Measurements from ENCODE around the gene CSNK1A1L. TPM values are rescaled to one million over a fixed set of nuclear protein-coding genes. Genes with fewer than 3 reads are reported as not detected.

The CSNK1A1L gene
- total and polyA plus RNA-seq, 2 donors (not counting 3 experiments of a cell fraction or from before 2014, with no cell fraction given) = not detected

DNA sequence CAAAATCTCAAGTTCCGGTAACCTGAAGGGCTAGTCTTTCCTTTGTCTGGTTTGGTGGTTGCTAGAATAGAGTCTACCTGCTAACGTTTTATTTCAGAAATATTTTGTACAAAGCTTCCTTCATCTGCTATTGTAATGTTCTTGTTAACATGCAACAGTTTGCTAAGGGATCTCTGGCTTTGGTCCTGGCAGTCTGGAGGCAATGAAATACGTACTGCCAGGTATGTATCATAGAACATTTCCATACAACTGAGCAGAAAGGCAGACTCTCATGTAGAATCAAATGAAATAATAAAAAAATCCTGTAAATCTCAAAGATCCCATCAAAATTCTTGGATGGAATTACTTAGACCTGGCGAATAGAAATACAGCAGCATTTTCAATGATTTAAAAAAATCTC lies 8.8 kb upstream of the CSNK1A1L start:
- intact Hi-C loops (cut with micrococcal nuclease) (no loop called here), dilution Hi-C loops (cut with MboI; ENCODE audit: extremely low pct_ligation_motif_present, low sequenced_read_pairs) (no loop called here)
- Histone ChIP-seq H3K27me3 (ENCODE audit: control insufficient read depth in 2 of 2, insufficient read depth in 2 of 2, low read length in 2 of 2) (no peaks in the 10 kb centered on the region), H3K9me3 (replicated peaks; ENCODE audit: control insufficient read depth, insufficient read depth, low read length) (no peaks in the 10 kb centered on the region), H4K20me1 (replicated peaks; ENCODE audit: control insufficient read depth, extremely low read depth, insufficient read depth, low read length) (no peaks in the 10 kb centered on the region), H3K4me1 (ENCODE audit: control insufficient read depth, extremely low read depth, insufficient read depth, low read length) (no peaks in the 10 kb centered on the region), H3K9me1 (replicated peaks; ENCODE audit: control insufficient read depth, extremely low read depth, insufficient read depth, low read length) (no peaks in the 10 kb centered on the region), H3K4me3 (replicated peaks in 1 of 3; ENCODE audit: insufficient read depth in 1 of 3, low read depth in 1 of 3, low read length in 3 of 3) (no peak overlapping the region), H2AFZ (ENCODE audit: low read depth, low read length) (no peak overlapping the region), H3K4me2 (ENCODE audit: insufficient read depth, low read length) (no peak overlapping the region), H3K9ac (replicated peaks; ENCODE audit: extremely low read depth, insufficient read depth, low read length) (no peak overlapping the region), H3K36me3 (ENCODE audit: control insufficient read depth in 2 of 2, extremely low read depth in 1 of 2, insufficient read depth in 2 of 2, low read length in 2 of 2) (no peaks in the 10 kb centered on the region), H3K79me2 (ENCODE audit: control insufficient read depth, insufficient read depth, low read length) (no peaks in the 10 kb centered on the region), H3K27ac (ENCODE audit: insufficient read depth, low read depth, low read length) (no peak overlapping the region)
- POLR2A ChIA-PET = no interaction called here
- DNase-seq (ENCODE audit: low read depth, low spot score) (no peak), FAIRE-seq (no peak)
- no peak for TF ChIP-seq CTCF (IDR thresholded peaks at IDR 0.05; ENCODE audit: extremely low read depth in 1 of 2, insufficient read depth in 1 of 2, low read depth in 1 of 2, low read length in 2 of 2)
- no peak for TF ChIP-seq MYC (IDR thresholded peaks at IDR 0.05; ENCODE audit: low read depth, low read length)
- no peak for TF ChIP-seq POLR2A (IDR thresholded peaks at IDR 0.05; ENCODE audit: low read depth, low read length)
- no peak for TF ChIP-seq FOS (IDR thresholded peaks at IDR 0.05; ENCODE audit: borderline replicate concordance, insufficient read depth, low read length)
- TF ChIP-seq POLR2AphosphoS5 (IDR thresholded peaks at IDR 0.05; ENCODE audit: insufficient read depth, low read depth, low read length) = no peak
- TF ChIP-seq MAX (IDR thresholded peaks at IDR 0.05; ENCODE audit: insufficient read depth, insufficient read length) = no peak
- TF ChIP-seq GATA2 (IDR thresholded peaks at IDR 0.05; ENCODE audit: insufficient read depth, insufficient read length, low read depth, low read length) = no peak
- no peak for TF ChIP-seq EZH2 (IDR thresholded peaks at IDR 0.05; ENCODE audit: borderline replicate concordance, low read depth, low read length, severe bottlenecking)
- no peak for TF ChIP-seq JUN (IDR thresholded peaks at IDR 0.05; ENCODE audit: borderline replicate concordance, insufficient read depth, insufficient read length, low read depth)
- CTCF ChIA-PET = interaction anchor here (1.0 to 10.0 kb wide), 2 partner anchors 22 to 487 kb away, joined by 3 to 102 read pairs; partner anchors contain the start of gene POSTN
- no TSS peak for BruUV-seq (replicated peaks)

Measured in endothelial cell of umbilical vein (primary cell).